Measurements from ENCODE around the gene HYAL3. TPM values are rescaled to one million over a fixed set of nuclear protein-coding genes. Genes with fewer than 3 reads are reported as not detected.
A peak's percentile ranks its signal among the peaks of the same experiment; 100 is the strongest.
"Not testable (repeated sequence)": the region's sequence is repeated elsewhere in the genome, so short reads cannot be mapped to it uniquely, and the experiment has no call there.

HYAL3 gene
- total RNA-seq, 5 donors from 2014 or later (not counting 1 experiment from before 2014, with no cell fraction given) = 2.6 to 6.2 (median 3.9) TPM

GRCh38 chr3:50263478-50264382 is 35.5 kb downstream of the HYAL3 start:
- Mint-ChIP-seq H3K27ac (no peak overlapping the region), H3K9me3 (no peaks in the 10 kb centered on the region), H3K4me1 (peaks cover 5 to 8% (median 6%) of the 10 kb centered on the region in 3 donors), H3K4me3 (no peak overlapping the region), H3K36me3 (no peaks in the 10 kb centered on the region), H3K27me3 (peaks cover 2 to 3% of the 10 kb centered on the region in 2 donors)
- Histone ChIP-seq H3K4me1 (ENCODE audit: control insufficient read depth in 1 of 2, extremely low read depth in 1 of 2, insufficient read depth in 2 of 2, low read length in 2 of 2) (peaks cover 2 to 20% of the 10 kb centered on the region in 2 experiments), H3K27me3 (replicated peaks in 1 of 2; ENCODE audit: control insufficient read depth in 2 of 2, extremely low read depth in 1 of 2, insufficient read depth in 2 of 2, low read length in 1 of 2) (peaks cover 0 to 37% of the 10 kb centered on the region in 2 experiments), H3K4me3 (ENCODE audit: control insufficient read depth in 1 of 2, extremely low read depth in 1 of 2, low read length in 1 of 2) (no peak overlapping the region), H3K27ac (ENCODE audit: low read length) (no peak overlapping the region), H3K36me3 (ENCODE audit: control insufficient read depth in 2 of 2, extremely low read depth in 1 of 2, insufficient read depth in 1 of 2, low read length in 1 of 2) (peaks cover 0 to 3% of the 10 kb centered on the region in 2 donors), H3K9me3 (no peaks in the 10 kb centered on the region)
- ATAC-seq (replicated peaks in 1 of 4) = no peak
- WGBS (ENCODE audit: insufficient coverage) = 68% methylated on average over 4 of the region's 6 CpGs
- POLR2A ChIA-PET = interaction anchor here in 1 of 2 donors (0.7 kb wide), 1 partner anchor 10 kb away, joined by 7 read pairs; no protein-coding TSS in a partner anchor
- no peak for DNase-seq
- CTCF ChIA-PET = interaction anchor here (0.5 to 1.0 kb wide), 4 partner anchors 11 to 73 kb away, joined by 3 to 5 read pairs (median 4); no protein-coding TSS in a partner anchor

- Histone ChIP-seq H3K9me3 (no peaks in the 10 kb centered on the region), H3K27me3 (replicated peaks in 1 of 2; ENCODE audit: control insufficient read depth in 2 of 2, extremely low read depth in 1 of 2, insufficient read depth in 2 of 2, low read length in 1 of 2) (peaks cover 0 to 34% of the 10 kb centered on the region in 2 experiments), H3K27ac (ENCODE audit: low read length) (no peak overlapping the region), H3K4me1 (ENCODE audit: control insufficient read depth in 1 of 2, extremely low read depth in 1 of 2, insufficient read depth in 2 of 2, low read length in 2 of 2) (peaks cover 2 to 20% of the 10 kb centered on the region in 2 experiments), H3K36me3 (ENCODE audit: control insufficient read depth in 2 of 2, extremely low read depth in 1 of 2, insufficient read depth in 1 of 2, low read length in 1 of 2) (peaks cover 3 to 13% of the 10 kb centered on the region in 2 donors), H3K4me3 (ENCODE audit: control insufficient read depth in 1 of 2, extremely low read depth in 1 of 2, low read length in 1 of 2) (no peak overlapping the region)
- Mint-ChIP-seq H3K4me3 (no peak overlapping the region), H3K4me1 (peaks cover 5 to 8% (median 6%) of the 10 kb centered on the region in 3 donors), H3K36me3 (peaks cover 7% of the 10 kb centered on the region), H3K9me3 (no peaks in the 10 kb centered on the region), H3K27ac (peak overlapping the region in 1 of 2 donors; percentile 6), H3K27me3 (peaks cover 0 to 1% of the 10 kb centered on the region in 2 donors)
- 99% methylated on average over 5 of the region's 7 CpGs for WGBS (ENCODE audit: insufficient coverage)
- no peak for DNase-seq
- CTCF ChIA-PET = interaction anchor here (0.9 to 1.0 kb wide), 2 partner anchors 16 kb away, joined by 3 to 5 read pairs; no protein-coding TSS in a partner anchor
- no peak for ATAC-seq (replicated peaks in 1 of 4)
- POLR2A ChIA-PET = interaction anchor here in 1 of 2 donors (0.7 kb wide), 1 partner anchor 9 kb away, joined by 7 read pairs; no protein-coding TSS in a partner anchor
These were observed 36.4 kb downstream of the HYAL3 start for GRCh38 chr3:50262778-50263177.

- H3K4me3 Mint-ChIP-seq; H3K9me3 ChIP-seq; ATAC-seq (replicated peaks in 1 of 4); H3K4me1 Mint-ChIP-seq; DNase-seq; CTCF ChIA-PET; H3K27me3 Mint-ChIP-seq; H3K27ac Mint-ChIP-seq; H3K4me3 ChIP-seq (ENCODE audit: control insufficient read depth in 1 of 2, extremely low read depth in 1 of 2, low read length in 1 of 2); H3K9me3 Mint-ChIP-seq; POLR2A ChIA-PET; H3K27ac ChIP-seq (ENCODE audit: low read length): not testable (repeated sequence)
- H3K36me3 Mint-ChIP-seq = peaks cover 12% of the 10 kb centered on the region
- Histone ChIP-seq H3K27me3 (replicated peaks in 1 of 2; ENCODE audit: control insufficient read depth in 2 of 2, extremely low read depth in 1 of 2, insufficient read depth in 2 of 2, low read length in 1 of 2) (peaks cover 0 to 28% of the 10 kb centered on the region in 2 experiments), H3K4me1 (ENCODE audit: control insufficient read depth in 1 of 2, extremely low read depth in 1 of 2, insufficient read depth in 2 of 2, low read length in 2 of 2) (peaks cover 2 to 20% of the 10 kb centered on the region in 2 experiments), H3K36me3 (ENCODE audit: control insufficient read depth in 2 of 2, extremely low read depth in 1 of 2, insufficient read depth in 1 of 2, low read length in 1 of 2) (peaks cover 7 to 19% of the 10 kb centered on the region in 2 donors)
- WGBS (ENCODE audit: insufficient coverage) = 100% methylated on average over 1 of the region's 4 CpGs
These were observed 37.0 kb downstream of the HYAL3 start for GRCh38 chr3:50262200-50262599.

DNA sequence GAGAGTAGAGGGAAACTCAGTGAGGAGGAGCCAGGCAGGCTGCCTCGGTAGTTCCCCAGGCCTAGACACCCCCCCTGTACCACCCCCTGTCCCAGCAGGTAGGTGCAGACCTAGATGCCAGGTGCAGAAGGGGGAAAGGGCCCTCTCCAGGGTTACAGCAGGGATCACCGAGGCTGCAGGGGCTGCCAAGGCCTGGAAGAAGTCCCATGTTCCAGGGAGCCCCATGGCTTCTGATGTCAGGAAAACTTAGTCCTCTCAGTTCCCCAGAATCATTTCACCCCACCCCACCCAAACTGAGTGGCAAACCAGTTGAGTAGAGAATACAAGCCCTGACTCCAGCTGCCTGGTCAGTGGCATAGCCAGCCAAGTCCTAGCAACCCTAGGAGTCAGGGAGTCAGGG is 37.7 kb downstream of the HYAL3 start:
- peak overlapping the region in 1 of 3 donors; percentile 76 for H3K4me3 Mint-ChIP-seq
- WGBS (ENCODE audit: insufficient coverage) = 70% methylated on average over 2 of the region's 2 CpGs

GRCh38 chr3:50260942-50261441 is 38.2 kb downstream of the HYAL3 start:
- CTCF ChIA-PET = interaction anchor here in 1 of 2 donors (1.0 kb wide), 1 partner anchor 66 kb away, joined by 3 read pairs; no protein-coding TSS in a partner anchor
- no peak overlapping the region for H3K27ac ChIP-seq (ENCODE audit: low read length)
- DNase-seq (no peak), ATAC-seq (replicated peaks in 1 of 4) (no peak)
- no peak overlapping the region for H3K4me3 ChIP-seq (ENCODE audit: control insufficient read depth in 1 of 2, extremely low read depth in 1 of 2, low read length in 1 of 2)
- Mint-ChIP-seq H3K27ac (no peak overlapping the region), H3K36me3 (peaks cover 24% of the 10 kb centered on the region), H3K27me3 (no peaks in the 10 kb centered on the region), H3K9me3 (no peaks in the 10 kb centered on the region), H3K4me3 (peak overlapping the region in 1 of 3 donors; percentile 76), H3K4me1 (peaks cover 5 to 8% (median 8%) of the 10 kb centered on the region in 3 donors)
- POLR2A ChIA-PET = no interaction called here
- peaks cover 2 to 20% of the 10 kb centered on the region in 2 experiments for H3K4me1 ChIP-seq (ENCODE audit: control insufficient read depth in 1 of 2, extremely low read depth in 1 of 2, insufficient read depth in 2 of 2, low read length in 2 of 2)
- peaks cover 11 to 31% of the 10 kb centered on the region in 2 donors for H3K36me3 ChIP-seq (ENCODE audit: control insufficient read depth in 2 of 2, extremely low read depth in 1 of 2, insufficient read depth in 1 of 2, low read length in 1 of 2)
- H3K27me3 ChIP-seq (replicated peaks in 1 of 2; ENCODE audit: control insufficient read depth in 2 of 2, extremely low read depth in 1 of 2, insufficient read depth in 2 of 2, low read length in 1 of 2) = peaks cover 0 to 16% of the 10 kb centered on the region in 2 experiments
- WGBS (ENCODE audit: insufficient coverage) = 95% methylated on average over 4 of the region's 5 CpGs
- H3K9me3 ChIP-seq = no peaks in the 10 kb centered on the region

More for the DNA sequence above, 37.7 kb downstream of the HYAL3 start:
- Mint-ChIP-seq H3K27ac (no peak overlapping the region), H3K27me3 (no peaks in the 10 kb centered on the region), H3K4me1 (peaks cover 5 to 8% (median 8%) of the 10 kb centered on the region in 3 donors), H3K36me3 (peaks cover 18% of the 10 kb centered on the region), H3K9me3 (no peaks in the 10 kb centered on the region)
- Histone ChIP-seq H3K27ac (ENCODE audit: low read length) (no peak overlapping the region), H3K4me1 (ENCODE audit: control insufficient read depth in 1 of 2, extremely low read depth in 1 of 2, insufficient read depth in 2 of 2, low read length in 2 of 2) (peaks cover 2 to 20% of the 10 kb centered on the region in 2 experiments), H3K27me3 (replicated peaks in 1 of 2; ENCODE audit: control insufficient read depth in 2 of 2, extremely low read depth in 1 of 2, insufficient read depth in 2 of 2, low read length in 1 of 2) (peaks cover 0 to 21% of the 10 kb centered on the region in 2 experiments), H3K9me3 (no peaks in the 10 kb centered on the region), H3K4me3 (ENCODE audit: control insufficient read depth in 1 of 2, extremely low read depth in 1 of 2, low read length in 1 of 2) (no peak overlapping the region), H3K36me3 (ENCODE audit: control insufficient read depth in 2 of 2, extremely low read depth in 1 of 2, insufficient read depth in 1 of 2, low read length in 1 of 2) (peaks cover 7 to 26% of the 10 kb centered on the region in 2 donors)
- CTCF ChIA-PET = no interaction called here
- no peak for ATAC-seq (replicated peaks in 1 of 4)
- POLR2A ChIA-PET = no interaction called here
- no peak for DNase-seq
